ENCODE data around the gene MYL3. TPM values are rescaled to one million over a fixed set of nuclear protein-coding genes. Genes with fewer than 3 reads are reported as not detected.

Gene MYL3
- total and polyA plus RNA-seq, 2 experiments from 2014 or later = not detected

- H2AFZ ChIP-seq = peak overlapping the region; percentile 73
These were observed 19.3 kb upstream of the MYL3 start for GRCh38 chr3:46882377-46883053.

GRCh38 chr3:46881596-46882376, 18.5 kb upstream of the MYL3 start:
- Histone ChIP-seq H4K20me1 (ENCODE audit: insufficient read depth) (no peaks in the 10 kb centered on the region), H2AFZ (peak overlapping the region; percentile 73), H3K9ac (peak overlapping the region; percentile 34; the same call in 1 of the 2 replicates), H3K4me1 (ENCODE audit: insufficient read depth) (peaks cover 7% of the 10 kb centered on the region; the same call in 1 of the 2 replicates), H3K79me2 (ENCODE audit: insufficient read depth) (no peaks in the 10 kb centered on the region), H3K9me3 (ENCODE audit: low read depth) (no peaks in the 10 kb centered on the region), H3K27ac (no peak overlapping the region), H3K27me3 (replicated peaks; ENCODE audit: insufficient read depth) (peaks cover 25% of the 10 kb centered on the region; the same call in 1 of the 2 replicates), H3K4me3 (peak overlapping the region; percentile 69), H3F3A (ENCODE audit: insufficient read depth) (no peaks in the 10 kb centered on the region), H3K4me2 (ENCODE audit: unreplicated experiment) (peak overlapping the region; percentile 57), H3K9me2 (ENCODE audit: insufficient read depth) (no peaks in the 10 kb centered on the region), H3K36me3 (ENCODE audit: low read depth) (no peaks in the 10 kb centered on the region)
- TF ChIP-seq EZH2phosphoT487 (IDR thresholded peaks at IDR 0.05; ENCODE audit: insufficient read depth, low read depth) (0 out of 2 replicates have a peak, but pooled peaks have one; percentile 44), EZH2 (IDR thresholded peaks at IDR 0.05; ENCODE audit: insufficient read depth, poor library complexity, severe bottlenecking) (peak; percentile 90)
- 2 to 3% methylated on average over 22 to 79 of the region's 83 CpGs for WGBS, 2 experiments (ENCODE audit: low coverage in 1 of 2, low lambda C conversion rate in 2 of 2, missing lambda C conversion rate in 2 of 2)
- in situ Hi-C loops (cut with MboI) = no loop called here
- DNase-seq = peak; percentile 48

More at GRCh38 chr3:46882377-46883053, 19.3 kb upstream of the MYL3 start:
- H3K4me2 ChIP-seq (ENCODE audit: unreplicated experiment) = peak overlapping the region; percentile 57
- H3K9ac ChIP-seq = peak overlapping the region; percentile 34; the same call in 1 of the 2 replicates
- no peaks in the 10 kb centered on the region for H3K79me2 ChIP-seq (ENCODE audit: insufficient read depth)
- DNase-seq = peak; percentile 52
- no peaks in the 10 kb centered on the region for H4K20me1 ChIP-seq (ENCODE audit: insufficient read depth)
- peak overlapping the region; percentile 69 for H3K4me3 ChIP-seq
- no peak overlapping the region for H3K27ac ChIP-seq
- H3K36me3 ChIP-seq (ENCODE audit: low read depth) = no peaks in the 10 kb centered on the region
- in situ Hi-C loops (cut with MboI) = no loop called here
- peak; percentile 78; the same call in 1 of the 2 replicates for TF ChIP-seq EZH2phosphoT487 (IDR thresholded peaks at IDR 0.05; ENCODE audit: insufficient read depth, low read depth)
- TF ChIP-seq EZH2 (IDR thresholded peaks at IDR 0.05; ENCODE audit: insufficient read depth, poor library complexity, severe bottlenecking) = peak; percentile 91
- H3K9me2 ChIP-seq (ENCODE audit: insufficient read depth) = no peaks in the 10 kb centered on the region
- WGBS, 2 experiments (ENCODE audit: low coverage in 1 of 2, low lambda C conversion rate in 2 of 2, missing lambda C conversion rate in 2 of 2) = 1% methylated on average over 36 to 72 of the region's 72 CpGs
- peaks cover 25% of the 10 kb centered on the region; the same call in 1 of the 2 replicates for H3K27me3 ChIP-seq (replicated peaks; ENCODE audit: insufficient read depth)
- no peaks in the 10 kb centered on the region for H3F3A ChIP-seq (ENCODE audit: insufficient read depth)
- H3K4me1 ChIP-seq (ENCODE audit: insufficient read depth) = peaks cover 7% of the 10 kb centered on the region; the same call in 1 of the 2 replicates
- no peaks in the 10 kb centered on the region for H3K9me3 ChIP-seq (ENCODE audit: low read depth)

GRCh38 chr3:46880884-46881595, 17.8 kb upstream of the MYL3 start:
- no peaks in the 10 kb centered on the region for H4K20me1 ChIP-seq (ENCODE audit: insufficient read depth)
- no peak overlapping the region for H2AFZ ChIP-seq
- H3F3A ChIP-seq (ENCODE audit: insufficient read depth) = no peaks in the 10 kb centered on the region
- no peak overlapping the region for H3K27ac ChIP-seq
- no peak overlapping the region for H3K4me2 ChIP-seq (ENCODE audit: unreplicated experiment)
- WGBS, 2 experiments (ENCODE audit: low coverage in 1 of 2, low lambda C conversion rate in 2 of 2, missing lambda C conversion rate in 2 of 2) = 18 to 30% methylated on average over 15 to 29 of the region's 29 CpGs
- H3K9me2 ChIP-seq (ENCODE audit: insufficient read depth) = no peaks in the 10 kb centered on the region
- H3K4me1 ChIP-seq (ENCODE audit: insufficient read depth) = peaks cover 7% of the 10 kb centered on the region; the same call in 1 of the 2 replicates
- no peak overlapping the region for H3K4me3 ChIP-seq
- no peaks in the 10 kb centered on the region for H3K36me3 ChIP-seq (ENCODE audit: low read depth)
- H3K79me2 ChIP-seq (ENCODE audit: insufficient read depth) = no peaks in the 10 kb centered on the region
- TF ChIP-seq EZH2phosphoT487 (IDR thresholded peaks at IDR 0.05; ENCODE audit: insufficient read depth, low read depth) = 0 out of 2 replicates have a peak, but pooled peaks have one; percentile 1
- TF ChIP-seq EZH2 (IDR thresholded peaks at IDR 0.05; ENCODE audit: insufficient read depth, poor library complexity, severe bottlenecking) = no peak
- no peak overlapping the region for H3K9ac ChIP-seq
- peaks cover 25% of the 10 kb centered on the region; the same call in 1 of the 2 replicates for H3K27me3 ChIP-seq (replicated peaks; ENCODE audit: insufficient read depth)
- H3K9me3 ChIP-seq (ENCODE audit: low read depth) = no peaks in the 10 kb centered on the region
- in situ Hi-C loops (cut with MboI) = no loop called here
- no peak for DNase-seq

All from GM23248 (cell line).